HepG2 (cell line): ENCODE results near the gene GNG12.

Experiments used
- CTCF ChIP-seq: sonication (generic); formaldehyde crosslinking; IDR thresholded peaks from 2 replicates; pipeline ENCODE4 v1.5.0; 2020; ENCODE audit warnings: mild to moderate bottlenecking, missing genetic modification reagents, moderate library complexity
- EP300 ChIP-seq, 3 experiments: sonication (generic) in 1 of 3; formaldehyde crosslinking in 1 of 3; IDR thresholded peaks; 2 replicates each; pipeline versions ENCODE4 v1.5.1 to v1.6.1; 2011 to 2020; ENCODE audit warnings: low read depth in 2 of 3, low read length in 2 of 3, borderline replicate concordance in 1 of 3, improper control_type of control experiment in 1 of 3, mild to moderate bottlenecking in 1 of 3, missing genetic modification reagents in 1 of 3, moderate library complexity in 1 of 3
- ZBTB10 ChIP-seq: sonication (generic); formaldehyde crosslinking; IDR thresholded peaks from 2 replicates; pipeline ENCODE4 v1.4.0; 2020; ENCODE audit warnings: missing genetic modification reagents, borderline replicate concordance
- ZBTB2 ChIP-seq: sonication (generic); formaldehyde crosslinking; IDR thresholded peaks from 2 replicates; pipeline ENCODE4 v1.8.0; 2022; ENCODE audit warnings: low read depth, missing genetic modification reagents
- ZFP36L2 ChIP-seq: sonication (generic); formaldehyde crosslinking; IDR thresholded peaks from 2 replicates; pipeline ENCODE4 v1.4.0; 2020; ENCODE audit warnings: missing genetic modification reagents
- ZHX1 ChIP-seq: sonication (generic); formaldehyde crosslinking; IDR thresholded peaks from 2 replicates; pipeline ENCODE4 v1.8.1; 2022; ENCODE audit warnings: low read depth, mild to moderate bottlenecking, missing genetic modification reagents

GRCh38 chr1:67815303-67816094, 17.8 kb downstream of the GNG12 start:
- TF ChIP-seq ZBTB10 (CRISPR knock-in tag) (no peak), ZBTB2 (CRISPR knock-in tag) (no peak), ZFP36L2 (CRISPR knock-in tag) (no peak), ZHX1 (CRISPR knock-in tag) (no peak), EP300 (IDR thresholded peaks at IDR 0.05; ENCODE audit: low read depth in 2 of 2, low read length in 2 of 2) (no peak), EP300 (CRISPR knock-in tag; IDR thresholded peaks at IDR 0.05; ENCODE audit: borderline replicate concordance) (no peak), CTCF (CRISPR knock-in tag) (no peak)
